IMR-90 (cell line): Measurements from ENCODE around the gene TNFRSF11A.

Experiments
- CTCF ChIP-seq: conservative IDR thresholded peaks from 2 replicates; pipeline ENCODE4 v1.5.1; 2012; ENCODE audit warnings: mild to moderate bottlenecking, low read depth, low read length, improper control_type of control experiment
- FOS ChIP-seq: fragments of 150-350 bp; IDR thresholded peaks from 2 replicates; pipeline ENCODE4 v1.6.1; 2016; ENCODE audit warnings: low read depth, low read length
- POLR2A ChIP-seq: IDR thresholded peaks from 2 replicates; pipeline ENCODE4 v1.6.1; 2012; ENCODE audit warnings: mild to moderate bottlenecking, low read depth, low read length
- USF2 ChIP-seq: fragments of 150-350 bp; IDR thresholded peaks from 2 replicates; pipeline ENCODE4 v1.6.1; 2017; ENCODE audit warnings: mild to moderate bottlenecking, antibody characterized with exemption, low read length, low read depth

- TF ChIP-seq CTCF = no peak
- no peak for TF ChIP-seq FOS
- TF ChIP-seq POLR2A = no peak
- TF ChIP-seq USF2 = no peak
Measured at GRCh38 chr18:62369129-62369644, 44.1 kb downstream of the TNFRSF11A start.
